H1 (cell line): Measurements from ENCODE around the gene ZNF581. TPM values are rescaled to one million over a fixed set of nuclear protein-coding genes. Genes with fewer than 3 reads are reported as not detected.

Experiments used
- CTCF ChIA-PET: fragments of 300-600 bp; sonication (Branson Sonifier 250); formaldehyde crosslinking; loops from one replicate; lab custom pipeline; 2021; ENCODE audit not compliant: partially characterized antibody; lab: Charles Lee
- POLR2A ChIA-PET: fragments of 300-600 bp; sonication (Branson Sonifier 250); formaldehyde crosslinking; loops from one replicate; lab custom pipeline; 2021; ENCODE audit warnings: inconsistent platforms; ENCODE audit not compliant: partially characterized antibody; lab: Charles Lee
- DNase-seq, 2 experiments: peaks; one replicate each; pipeline versions ENCODE4 v3.0.0 to v3.0.0-alpha.2; 2010 to 2022; ENCODE audit warnings: low spot score in 2 of 2, low read depth in 1 of 2, mixed read lengths in 1 of 2
- FAIRE-seq: peaks from 2 replicates; lab custom pipeline; 2011; peaks lifted over from hg19 to GRCh38; lab: Jason Lieb, UNC
- H2AFZ ChIP-seq: 2 replicates; pipeline ENCODE4 v1.8.1; 2012; ENCODE audit warnings: low read length, inconsistent platforms
- H2AK5ac ChIP-seq: 2 replicates; pipeline ENCODE4 v1.6.1; 2013; ENCODE audit warnings: low read depth, low read length
- H2BK120ac ChIP-seq: replicated peaks from 2 replicates; pipeline ENCODE3; 2013; ENCODE audit warnings: low read depth, low read length, inconsistent platforms
- H2BK12ac ChIP-seq: 2 replicates; pipeline ENCODE4 v1.6.1; 2013; ENCODE audit warnings: low read depth, low read length
- H2BK15ac ChIP-seq: 2 replicates; pipeline ENCODE4 v1.6.1; 2013; ENCODE audit warnings: low read length
- H2BK20ac ChIP-seq: 2 replicates; pipeline ENCODE4 v1.6.1; 2013; ENCODE audit warnings: low read length
- H2BK5ac ChIP-seq: 2 replicates; pipeline ENCODE4 v1.6.1; 2013; ENCODE audit warnings: low read depth, low read length
- H3K14ac ChIP-seq: 2 replicates; pipeline ENCODE4 v1.6.1; 2013; ENCODE audit warnings: inconsistent platforms; ENCODE audit not compliant: insufficient read length
- H3K18ac ChIP-seq: 2 replicates; pipeline ENCODE4 v1.6.1; 2013; ENCODE audit warnings: low read length; ENCODE audit errors: extremely low read depth
- H3K23ac ChIP-seq: 2 replicates; pipeline ENCODE4 v1.6.1; 2013; ENCODE audit warnings: inconsistent platforms; ENCODE audit not compliant: insufficient read length
- H3K23me2 ChIP-seq: 2 replicates; pipeline ENCODE4 v1.6.1; 2013; ENCODE audit warnings: low read depth, low read length
- H3K27ac ChIP-seq: 2 replicates; pipeline ENCODE4 v1.6.1; 2011; ENCODE audit warnings: low read depth, low read length, inconsistent platforms
- H3K27me3 ChIP-seq, 4 experiments: replicated peaks in 1 of 4; 1 replicate in 1 of 4; 2 replicates in 3 of 4; pipeline versions ENCODE4 v1.6.1 to v1.8.1; 2011 to 2013; ENCODE audit warnings: low read length in 3 of 4, mild to moderate bottlenecking in 3 of 4, inconsistent platforms in 2 of 4, mixed read lengths in 2 of 4, moderate library complexity in 1 of 4; ENCODE audit not compliant: control insufficient read depth in 3 of 4, insufficient read depth in 3 of 4; ENCODE audit errors: extremely low read depth in 1 of 4
- H3K36me3 ChIP-seq, 4 experiments: 2 replicates each; pipeline versions ENCODE4 v1.6.1 to v1.8.1; 2011 to 2013; ENCODE audit warnings: mild to moderate bottlenecking in 4 of 4, low read length in 3 of 4, moderate library complexity in 2 of 4, control low read depth in 1 of 4, inconsistent platforms in 1 of 4; ENCODE audit not compliant: insufficient read depth in 4 of 4, control insufficient read depth in 2 of 4
- H3K4ac ChIP-seq: replicated peaks from 2 replicates; pipeline ENCODE3; 2013; ENCODE audit warnings: low read length, low read depth, mixed read lengths, inconsistent platforms; ENCODE audit not compliant: insufficient read length
- H3K4me1 ChIP-seq, 4 experiments: replicated peaks in 1 of 4; 1 replicate in 1 of 4; 2 replicates in 3 of 4; pipeline versions ENCODE4 v1.6.1 to v1.8.1; 2011 to 2013; ENCODE audit warnings: low read length in 3 of 4, inconsistent platforms in 2 of 4, mixed read lengths in 1 of 4; ENCODE audit not compliant: insufficient read depth in 4 of 4, control insufficient read depth in 3 of 4
- H3K4me2 ChIP-seq, 2 experiments: 2 replicates each; pipeline versions ENCODE4 v1.6.1 to v1.8.1; 2011 to 2013; ENCODE audit warnings: low read depth in 2 of 2, low read length in 2 of 2, control low read depth in 1 of 2, inconsistent platforms in 1 of 2, mild to moderate bottlenecking in 1 of 2; ENCODE audit not compliant: insufficient read depth in 1 of 2
- H3K4me3 ChIP-seq, 4 experiments: fragments of 200-600, 300-600 bp in 1 of 4; sonication (generic), shearing (Covaris generic), sonication (Bioruptor Twin) in 1 of 4; 2 replicates each; pipeline versions ENCODE4 v1.5.1 to v1.8.1; 2011 to 2016; ENCODE audit warnings: low read length in 4 of 4, low read depth in 3 of 4, control low read depth in 2 of 4, inconsistent platforms in 2 of 4, mild to moderate bottlenecking in 2 of 4, mixed read lengths in 1 of 4, moderate library complexity in 1 of 4; ENCODE audit not compliant: insufficient read depth in 2 of 4; ENCODE audit errors: extremely low read depth in 1 of 4
- H3K56ac ChIP-seq: replicated peaks from 2 replicates; pipeline ENCODE3; 2013; ENCODE audit warnings: low read depth, mild to moderate bottlenecking, mixed read lengths, low read length, inconsistent platforms; ENCODE audit not compliant: insufficient read length
- H3K79me1 ChIP-seq: 2 replicates; pipeline ENCODE4 v1.6.1; 2013; ENCODE audit warnings: low read depth, low read length, control low read depth
- H3K79me2 ChIP-seq, 2 experiments: 2 replicates each; pipeline versions ENCODE4 v1.6.1 to v1.8.1; 2012 to 2013; ENCODE audit warnings: low read length in 2 of 2, mild to moderate bottlenecking in 2 of 2, inconsistent platforms in 1 of 2; ENCODE audit not compliant: insufficient read depth in 2 of 2, control insufficient read depth in 1 of 2
- H3K9ac ChIP-seq, 4 experiments: replicated peaks in 1 of 4; 1 replicate in 1 of 4; 2 replicates in 3 of 4; pipeline versions ENCODE4 v1.6.1 to v1.8.1; 2011 to 2013; ENCODE audit warnings: low read depth in 3 of 4, low read length in 3 of 4, control low read depth in 2 of 4, mild to moderate bottlenecking in 2 of 4, moderate library complexity in 2 of 4, inconsistent platforms in 1 of 4; ENCODE audit errors: extremely low read depth in 1 of 4
- H3K9me3 ChIP-seq, 2 experiments: 2 replicates each; pipeline versions ENCODE4 v1.6.1 to v1.8.1; 2012 to 2013; ENCODE audit warnings: mild to moderate bottlenecking in 2 of 2, moderate library complexity in 2 of 2, control low read depth in 1 of 2, inconsistent platforms in 1 of 2, low read depth in 1 of 2, low read length in 1 of 2, mixed read lengths in 1 of 2; ENCODE audit not compliant: insufficient read depth in 2 of 2
- H4K20me1 ChIP-seq, 2 experiments: replicated peaks in 1 of 2; 2 replicates each; pipeline versions ENCODE3 to v1.8.1; 2011 to 2013; ENCODE audit warnings: inconsistent platforms in 2 of 2, low read length in 2 of 2, mild to moderate bottlenecking in 1 of 2; ENCODE audit not compliant: insufficient read depth in 2 of 2, control insufficient read depth in 1 of 2
- H4K5ac ChIP-seq: 2 replicates; pipeline ENCODE4 v1.6.1; 2013; ENCODE audit warnings: low read length, low read depth, mixed read lengths, inconsistent platforms; ENCODE audit not compliant: insufficient read length
- H4K8ac ChIP-seq: 2 replicates; pipeline ENCODE4 v1.8.0; 2013; ENCODE audit warnings: mild to moderate bottlenecking, moderate library complexity, low read length, inconsistent platforms; ENCODE audit not compliant: insufficient read depth; ENCODE audit errors: extremely low read depth
- H4K91ac ChIP-seq: replicated peaks from 2 replicates; pipeline ENCODE3; 2013; ENCODE audit warnings: low read length, mixed read lengths, inconsistent platforms; ENCODE audit not compliant: insufficient read length
- CBX8 ChIP-seq: fragments of 300-800, 300-1000 bp; sonication (generic); IDR thresholded peaks from 2 replicates; pipeline ENCODE4 v1.7.1; 2016; ENCODE audit warnings: low read depth, low read length, borderline replicate concordance
- HDAC2 ChIP-seq, 2 experiments: fragments of 300-600 bp in 1 of 2; sonication (generic) in 1 of 2; IDR thresholded peaks; 2 replicates each; pipeline ENCODE4 v1.6.1; 2011 to 2012; ENCODE audit warnings: low read depth in 2 of 2, low read length in 2 of 2, mild to moderate bottlenecking in 2 of 2, moderate library complexity in 2 of 2, borderline replicate concordance in 1 of 2, inconsistent platforms in 1 of 2
- JUN ChIP-seq: IDR thresholded peaks from 2 replicates; pipeline ENCODE4 v1.6.1; 2011; ENCODE audit warnings: low read depth, mild to moderate bottlenecking, improper control_type of control experiment, low read length
- WGBS, 2 experiments: shearing (Covaris generic) in 1 of 2; methylation state at CpG; one replicate each; pipeline versions ENCODE4 v1.1.6 to v1.1.7; 2013 to 2015; ENCODE audit warnings: low lambda C conversion rate in 2 of 2, mixed read lengths in 2 of 2, inconsistent platforms in 1 of 2, low coverage in 1 of 2, missing lambda C conversion rate in 1 of 2; ENCODE audit not compliant: insufficient replicate concordance in 2 of 2, insufficient coverage in 1 of 2, insufficient read length in 1 of 2; ENCODE audit errors: extremely low coverage in 1 of 2, missing lambda C conversion rate in 1 of 2; 5-methylcytosine and 5-hydroxymethylcytosine counted together
- polyA plus RNA-seq, 7 experiments: library from polyadenylated mRNA; depleted of rRNA in 3 of 7; stranded (reverse) in 5 of 7; unstranded in 2 of 7; fragments of >200 nt in 5 of 7; fragments of 200-250 nt in 2 of 7; gene quantifications; 1 replicate in 5 of 7; 2 replicates in 1 of 7; 4 replicates in 1 of 7; pipeline versions ENCODE4 v1.2.1 to v1.2.3, GENCODE V29; 2011 to 2013; ENCODE audit warnings: missing spikeins in 2 of 7, mixed read lengths in 2 of 7
- total RNA-seq: library from RNA; stranded (reverse); fragmentation: NEBNext Ultra II Directional; extraction: Animal tissue kit (Norgen Biotek cat#: 25700); gene quantifications from 2 replicates; pipeline ENCODE4 v1.2.1, GENCODE V29; 2021

The ZNF581 gene
- total and polyA plus RNA-seq, 2 of the 8 experiments (the other 6 are each of a cell fraction or from before 2014, with no cell fraction given): 73.0 to 76.1 TPM

DNA sequence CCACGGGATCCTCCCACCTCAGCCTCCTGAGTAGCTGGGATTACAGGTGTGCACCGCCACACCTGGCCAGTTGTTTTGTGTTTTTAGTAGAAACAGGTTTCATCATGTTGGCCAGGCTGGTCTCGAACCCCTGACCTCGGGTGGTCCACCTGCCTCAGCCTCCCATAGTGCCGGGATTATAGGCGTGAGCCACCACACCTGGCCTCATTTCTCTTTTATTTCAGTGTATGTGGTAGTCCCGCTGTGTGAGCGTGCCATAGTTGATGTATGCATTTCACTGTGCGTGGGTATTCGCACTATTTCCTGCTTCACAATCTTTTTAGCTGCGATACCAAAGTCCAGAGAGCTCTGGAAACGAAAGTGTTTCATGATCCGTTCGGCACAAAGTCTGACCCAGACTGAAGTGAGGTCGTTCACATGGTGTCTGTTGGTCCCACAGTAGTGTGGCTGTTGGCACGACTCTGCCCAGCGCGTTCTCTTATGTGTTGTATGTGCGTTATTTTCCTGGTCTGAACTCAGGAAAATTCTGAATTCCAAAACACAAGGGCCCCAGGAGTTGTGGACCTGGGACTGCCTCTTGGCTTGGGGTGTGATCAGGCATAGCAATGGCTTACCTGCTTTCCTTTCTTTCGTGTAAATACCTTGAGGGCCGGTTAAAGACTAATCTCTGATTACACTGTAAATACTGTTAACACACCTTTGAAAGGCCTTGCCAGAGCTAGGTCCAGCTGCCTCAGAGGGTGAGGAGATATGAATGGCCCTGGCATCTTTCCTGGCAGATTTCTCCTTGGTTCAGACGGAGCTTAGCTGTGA, 40.2 kb downstream of the ZNF581 start:
- no peak for FAIRE-seq
- Histone ChIP-seq H3K9ac (0 out of 7 replicates have a peak overlapping the region, but pooled peaks of 1 of the 4 experiments have one; percentile 32), H4K20me1 (peaks cover 8 to 36% of the 10 kb centered on the region in 2 experiments), H3K56ac (no peak overlapping the region), H2BK20ac (no peak overlapping the region), H3K14ac (no peak overlapping the region), H3K27me3 (no peaks in the 10 kb centered on the region; a peak in 1 of 7 replicates), H4K5ac (no peak overlapping the region), H3K9me3 (no peaks in the 10 kb centered on the region), H2BK5ac (no peak overlapping the region), H2BK120ac (no peak overlapping the region), H3K4me1 (no peaks in the 10 kb centered on the region), H2BK15ac (no peak overlapping the region), H3K23me2 (no peaks in the 10 kb centered on the region), H3K18ac (no peak overlapping the region), H3K79me2 (peaks cover 0 to 46% of the 10 kb centered on the region in 2 experiments; a peak in 2 of 4 replicates), H3K4me3 (no peak overlapping the region), H4K91ac (no peak overlapping the region), H3K79me1 (peaks cover 21% of the 10 kb centered on the region), H3K27ac (no peak overlapping the region), H3K23ac (no peak overlapping the region), H3K4ac (no peak overlapping the region), H2BK12ac (no peak overlapping the region), H2AFZ (no peak overlapping the region), H3K4me2 (no peak overlapping the region), H2AK5ac (no peak overlapping the region), H3K36me3 (peaks cover 7 to 28% (median 23%) of the 10 kb centered on the region in 4 experiments; a peak in 7 of 8 replicates), H4K8ac (no peak overlapping the region)
- 89% methylated on average over 22 of the region's 22 CpGs; no CpG with 5 or more reads in 1 of the 2 experiments for WGBS, 2 experiments
- POLR2A ChIA-PET: interaction anchor here (1.1 to 1.9 kb wide), 5 partner anchors 8 to 36 kb away, joined by 3 to 5 read pairs (median 4); no protein-coding TSS in a partner anchor
- CTCF ChIA-PET: interaction anchor here (0.6 to 1.7 kb wide), 4 partner anchors 15 to 575 kb away, joined by 3 to 4 read pairs (median 4); no protein-coding TSS in a partner anchor
- DNase-seq: no peak
- TF ChIP-seq JUN (no peak), HDAC2 (IDR thresholded peaks at IDR 0.05; ENCODE audit: borderline replicate concordance in 1 of 2, low read depth in 2 of 2, low read length in 2 of 2) (no peak), CBX8 (no peak)
